Activated gamma-delta T cell (primary cell): ENCODE measurements around the gene CEP152.

Experiments
- DNase-seq: peaks from one replicate; lab custom pipeline; 2025; lab: John Stamatoyannopoulos, UW

Gene CEP152

DNA sequence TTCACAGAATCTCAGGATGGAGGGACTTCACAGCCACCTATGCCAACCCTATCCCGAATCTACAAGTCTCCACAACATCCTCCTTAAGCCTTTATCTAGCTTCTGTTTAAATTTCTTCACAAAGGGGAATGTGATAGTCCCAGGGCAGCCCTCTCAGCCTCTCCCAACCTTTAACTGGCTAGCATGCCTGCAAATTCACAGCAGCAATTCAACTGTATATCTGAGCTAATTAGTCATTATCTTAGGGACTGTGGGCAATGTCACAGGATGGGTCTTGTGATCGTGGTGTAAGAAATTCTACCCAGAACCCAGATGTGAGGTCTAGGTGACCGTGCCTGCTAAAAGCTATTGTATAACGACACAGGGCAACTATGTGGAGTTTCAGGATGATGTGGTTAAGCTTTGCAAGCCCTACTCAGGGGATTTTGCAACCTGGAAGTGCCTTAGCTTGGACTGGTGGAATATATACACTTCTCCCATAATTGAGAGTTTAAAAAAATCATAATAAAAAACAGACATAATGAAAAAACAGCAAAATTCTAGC is 99.8 kb downstream of the CEP152 start:
- no peak for DNase-seq

GRCh38 chr15:48708641-48709040 is 102.2 kb downstream of the CEP152 start:
- no peak for DNase-seq

DNA sequence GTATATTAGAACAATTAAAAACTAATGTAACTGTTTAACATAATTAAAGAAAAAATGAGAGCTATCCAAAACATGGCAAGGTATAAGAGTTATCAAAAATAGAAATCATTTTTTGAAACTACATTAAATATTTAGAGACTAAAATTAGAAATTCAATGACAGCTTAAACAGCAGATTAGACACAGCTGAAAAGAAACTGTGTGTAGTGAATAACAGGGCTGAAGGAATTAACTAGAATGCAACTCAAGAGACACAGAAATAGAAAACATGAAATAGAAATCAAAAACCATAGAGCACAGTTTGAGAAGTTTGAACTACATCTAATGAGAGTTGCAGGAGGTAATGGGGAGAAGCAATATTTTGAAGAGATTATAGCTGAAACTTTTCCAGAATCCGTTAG is 105.5 kb downstream of the CEP152 start:
- no peak for DNase-seq

DNA sequence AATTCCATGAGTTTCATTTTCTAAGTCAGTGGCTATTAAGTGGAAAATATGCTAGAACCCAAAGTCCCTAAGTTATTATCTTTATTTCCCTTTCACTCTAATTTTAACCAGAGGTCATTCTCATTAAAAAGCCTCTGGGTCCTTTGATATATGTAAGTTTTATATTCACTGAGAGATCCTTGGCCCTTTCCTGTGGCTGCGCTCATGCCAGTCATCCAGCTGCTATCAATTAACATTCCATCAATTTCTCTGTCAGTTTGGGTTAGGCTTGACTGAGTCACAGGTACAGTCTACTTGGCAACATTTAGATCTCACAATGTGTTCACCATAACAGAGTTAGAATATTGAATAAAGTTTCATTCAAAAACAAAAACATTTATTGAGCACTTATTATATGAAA is 107.3 kb downstream of the CEP152 start:
- DNase-seq = no peak

DNA sequence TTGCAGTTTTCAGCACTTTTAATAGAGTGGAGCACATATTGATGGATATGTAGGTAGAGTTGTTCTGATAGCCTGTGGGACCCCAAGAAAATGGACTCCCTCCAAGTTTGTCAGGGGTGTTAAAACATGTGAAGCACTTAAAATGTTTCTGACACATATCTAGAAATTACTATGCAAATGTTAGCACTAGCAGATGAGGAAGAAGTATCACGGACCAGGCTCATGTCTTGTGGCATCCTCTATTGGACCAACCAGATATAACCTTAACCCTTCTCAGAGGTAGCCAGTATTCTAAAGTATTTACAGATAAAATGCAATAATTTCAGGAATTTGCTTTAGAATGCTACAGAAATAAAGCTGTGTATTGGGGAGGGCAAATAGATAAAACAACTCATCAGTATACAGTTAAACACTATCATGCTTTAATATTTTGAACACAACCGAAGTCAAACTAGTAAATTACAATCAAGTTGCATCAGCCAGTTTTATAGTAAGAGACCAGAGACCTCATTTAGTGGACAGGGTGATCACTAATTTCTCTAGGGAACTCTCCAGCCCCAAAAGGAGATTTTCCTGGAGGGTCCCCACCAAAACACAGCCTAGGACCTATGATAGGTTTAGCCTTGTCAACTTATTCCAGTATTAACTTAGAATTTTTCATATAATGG is 108.2 kb downstream of the CEP152 start:
- DNase-seq = no peak

DNA sequence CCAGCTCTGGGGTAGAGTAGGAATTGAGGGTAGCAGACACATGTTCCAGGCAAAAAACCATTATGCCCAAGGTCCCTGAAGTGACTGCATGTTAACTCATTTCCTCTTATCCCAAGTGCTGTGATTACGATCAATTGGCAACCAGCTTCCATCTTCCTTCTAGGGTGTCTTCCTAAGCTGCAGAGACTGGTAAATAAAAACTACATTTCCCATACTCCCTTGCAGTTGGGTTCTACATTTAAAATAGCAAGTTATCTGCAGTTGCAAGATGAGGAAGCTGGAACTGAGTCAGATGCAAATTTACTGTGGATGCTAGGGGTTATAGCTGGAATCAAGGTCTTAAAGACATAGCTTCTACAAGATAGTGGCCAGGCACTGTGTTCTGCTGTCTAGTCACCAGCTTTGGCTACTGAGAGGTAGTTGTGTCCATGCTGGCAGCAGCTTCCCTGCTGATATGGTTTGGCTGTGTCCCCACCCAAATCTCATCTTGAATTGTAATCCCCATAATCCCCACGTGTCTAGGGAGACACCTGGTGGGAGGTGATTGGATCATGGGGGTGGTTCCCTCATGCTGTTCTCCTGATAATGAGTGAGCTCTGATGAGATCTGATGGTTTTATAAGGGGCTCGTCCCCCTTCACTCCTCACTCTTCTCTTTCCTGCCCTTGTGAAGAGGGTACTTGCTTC is 114.1 kb downstream of the CEP152 start:
- no peak for DNase-seq

DNA sequence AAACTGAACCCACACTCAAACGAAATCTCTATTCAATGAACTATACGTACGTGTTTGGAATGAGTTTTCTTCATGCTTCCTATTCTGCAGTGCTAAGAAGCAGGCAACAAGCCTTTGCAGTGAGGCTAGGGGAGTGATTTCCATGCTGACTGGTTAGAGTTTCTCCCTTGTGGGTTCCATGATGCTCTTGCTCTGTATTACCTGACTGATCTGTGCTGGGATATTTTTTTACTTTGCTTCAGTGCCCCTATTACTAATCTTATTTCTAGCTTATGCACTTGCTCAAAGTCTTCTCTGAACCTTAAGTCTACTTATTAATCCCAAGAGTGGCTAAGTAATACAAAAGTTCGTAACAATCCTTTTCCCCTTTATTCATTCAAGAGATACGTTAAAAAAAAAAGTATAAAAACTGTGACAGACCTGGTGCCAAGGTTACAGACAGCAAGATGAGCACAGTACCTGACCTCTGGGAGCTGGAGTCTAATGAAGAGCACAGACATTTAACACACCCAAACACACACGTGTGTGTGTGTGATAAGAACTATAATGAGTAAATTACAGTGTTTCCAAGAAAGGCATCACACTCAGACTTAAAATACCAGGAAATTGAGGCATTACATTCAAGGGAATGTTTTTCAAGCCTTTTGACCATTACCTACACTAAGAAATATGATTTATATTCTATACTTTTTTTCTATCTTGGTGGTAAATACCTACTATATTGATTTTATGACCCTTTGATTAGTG is 114.9 kb downstream of the CEP152 start:
- no peak for DNase-seq

DNA sequence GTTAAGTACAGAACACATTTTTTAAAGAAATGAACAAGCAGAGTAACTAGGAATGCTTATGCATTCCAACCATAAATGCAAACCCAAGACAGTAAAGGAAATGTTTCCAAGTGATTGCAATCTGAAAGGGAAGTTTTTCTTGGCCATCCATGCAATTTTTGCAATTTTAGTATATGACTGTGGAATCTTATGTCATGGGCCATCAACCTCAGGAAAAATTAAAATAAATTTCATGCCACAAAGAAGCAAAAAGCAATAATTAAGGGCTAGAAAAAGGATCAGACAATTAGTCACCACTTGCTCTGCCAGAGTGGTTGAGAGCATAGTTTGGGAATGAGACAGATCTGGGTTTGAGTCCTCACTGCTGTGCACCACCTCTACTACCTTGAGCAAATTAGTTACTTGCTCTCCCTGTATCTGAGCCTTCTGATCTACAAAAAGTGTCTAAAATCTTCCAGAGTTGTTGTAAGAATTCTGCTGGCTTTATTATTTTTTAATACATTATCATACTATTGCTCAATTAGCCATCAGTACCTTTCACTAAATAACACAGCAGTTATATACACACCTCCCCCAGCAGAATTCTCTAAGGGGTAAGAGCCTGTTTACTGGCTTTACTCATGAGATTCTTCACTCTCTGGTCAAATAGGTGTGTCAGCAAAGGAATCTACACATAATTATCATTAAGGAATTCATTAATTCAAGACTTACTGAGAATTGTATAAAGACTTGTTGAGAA is 115.6 kb downstream of the CEP152 start:
- no peak for DNase-seq

DNA sequence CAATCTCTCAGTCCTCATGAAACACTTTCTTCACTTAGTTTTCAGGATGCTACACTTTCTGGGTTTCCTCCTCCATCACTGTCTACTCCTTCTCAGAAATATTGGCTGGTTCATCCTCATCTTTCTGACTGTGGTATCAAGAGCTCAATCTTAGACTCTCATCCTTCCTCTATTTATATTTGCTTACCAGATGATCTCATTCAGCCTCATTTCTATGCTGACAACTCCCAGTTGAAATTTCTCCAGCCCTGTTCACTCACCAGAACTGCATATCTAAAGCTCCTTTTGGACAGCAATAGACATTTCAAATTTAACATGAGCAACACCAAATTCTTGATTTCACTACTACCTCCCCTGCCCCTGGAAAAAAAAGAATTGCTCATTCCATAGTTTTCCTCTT is 117.4 kb downstream of the CEP152 start:
- no peak for DNase-seq

DNA sequence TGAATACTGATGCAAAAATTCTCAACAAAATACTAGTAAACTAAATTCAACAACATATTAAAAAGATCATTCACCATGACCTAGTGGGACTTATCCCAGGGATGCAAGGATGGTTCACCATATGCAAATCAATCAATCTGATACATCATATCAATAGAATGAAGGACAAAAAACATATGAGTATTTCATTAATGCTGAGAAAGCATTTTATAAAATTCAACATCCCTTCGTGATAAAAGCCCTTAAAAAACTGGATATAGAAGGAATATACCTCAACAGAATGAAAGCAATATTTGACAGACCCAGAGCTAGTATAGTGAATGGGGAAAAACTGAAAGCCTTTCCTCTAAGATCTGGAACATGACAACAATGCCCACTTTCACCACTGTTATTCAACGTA is 122.4 kb downstream of the CEP152 start:
- DNase-seq = no peak
